Neural cell (in vitro differentiated cells): ENCODE data around the gene CLEC4M. TPM values are rescaled to one million over a fixed set of nuclear protein-coding genes. Genes with fewer than 3 reads are reported as not detected.
"Not testable (repeated sequence)": the region's sequence is repeated elsewhere in the genome, so short reads cannot be mapped to it uniquely, and the experiment has no call there.

Experiments
- H2AFZ ChIP-seq: fragments of 200-600, 300-800 bp; sonication (generic), shearing (Covaris generic); 2 replicates; pipeline ENCODE4 v1.6.0; 2014; ENCODE audit warnings: low read depth, mild to moderate bottlenecking, antibody characterized with exemption, low read length, moderate library complexity
- H3F3A ChIP-seq: fragments of 200-600 bp; shearing (Covaris generic); 2 replicates; pipeline ENCODE4 v1.6.1; 2016; ENCODE audit warnings: mild to moderate bottlenecking, moderate library complexity, mixed read lengths, antibody characterized with exemption, low read length; ENCODE audit not compliant: insufficient read depth, poor library complexity, severe bottlenecking
- H3K27ac ChIP-seq: fragments of 200-600, 300-800 bp; sonication (generic), shearing (Covaris generic); 2 replicates; pipeline ENCODE4 v1.5.1; 2014; ENCODE audit warnings: mild to moderate bottlenecking, low read length, moderate library complexity
- H3K27me3 ChIP-seq: fragments of 300-800, 200-600 bp; sonication (generic), shearing (Covaris generic); 2 replicates; pipeline ENCODE4 v1.6.0; 2014; ENCODE audit warnings: mild to moderate bottlenecking, low read depth, low read length, moderate library complexity; ENCODE audit not compliant: insufficient read depth
- H3K36me3 ChIP-seq: fragments of 300-800, 200-600 bp; sonication (generic), shearing (Covaris generic); 2 replicates; pipeline ENCODE4 v1.5.1; 2014; ENCODE audit warnings: mild to moderate bottlenecking, antibody characterized with exemption, low read length, moderate library complexity; ENCODE audit not compliant: insufficient read depth
- H3K4me2 ChIP-seq: fragments of 300-800, 200-600 bp; sonication (generic), shearing (Covaris generic); 2 replicates; pipeline ENCODE4 v1.6.0; 2014; ENCODE audit warnings: mild to moderate bottlenecking, low read length
- H3K4me3 ChIP-seq: fragments of 300-800, 200-600 bp; sonication (generic), shearing (Covaris generic); 2 replicates; pipeline ENCODE4 v1.5.1; 2014; ENCODE audit warnings: mild to moderate bottlenecking, low read length, moderate library complexity
- H3K79me2 ChIP-seq: fragments of 200-600 bp; shearing (Covaris generic); replicated peaks from 2 replicates; pipeline ENCODE4 v1.6.0; 2014; ENCODE audit warnings: mild to moderate bottlenecking, low read length, moderate library complexity; ENCODE audit not compliant: insufficient read depth
- H3K9ac ChIP-seq: fragments of 300-800, 200-600 bp; sonication (generic), shearing (Covaris generic); 2 replicates; pipeline ENCODE4 v1.6.1; 2016; ENCODE audit warnings: mild to moderate bottlenecking, low read length, mixed read lengths
- H3K9me2 ChIP-seq: fragments of 200-600 bp; shearing (Covaris generic); 2 replicates; pipeline ENCODE4 v1.6.1; 2016; ENCODE audit warnings: mild to moderate bottlenecking, low read length, mixed read lengths; ENCODE audit not compliant: insufficient read depth
- H3K9me3 ChIP-seq: fragments of 200-600, 300-800 bp; sonication (generic), shearing (Covaris generic); 2 replicates; pipeline ENCODE4 v1.6.1; 2016; ENCODE audit warnings: mild to moderate bottlenecking, mixed run types, low read length, moderate library complexity, mixed read lengths
- H4K20me1 ChIP-seq: fragments of 200-600 bp; shearing (Covaris generic); 2 replicates; pipeline ENCODE4 v1.6.1; 2016; ENCODE audit warnings: mild to moderate bottlenecking, mixed run types; ENCODE audit not compliant: insufficient read depth
- CTCF ChIP-seq: fragments of 450-650 bp; IDR thresholded peaks from 2 replicates; pipeline ENCODE4 v1.5.1; 2014; ENCODE audit warnings: antibody characterized with exemption, mild to moderate bottlenecking, moderate library complexity; ENCODE audit not compliant: poor library complexity, severe bottlenecking
- EP300 ChIP-seq: fragments of 450-650 bp; conservative IDR thresholded peaks from 2 replicates; pipeline ENCODE4 v1.6.1; 2014; ENCODE audit warnings: antibody characterized with exemption, mild to moderate bottlenecking, moderate library complexity; ENCODE audit not compliant: poor library complexity, severe bottlenecking
- EZH2 ChIP-seq: fragments of 200-600, 300-800 bp; shearing (Covaris generic), sonication (generic); IDR thresholded peaks from 2 replicates; pipeline ENCODE4 v1.6.1; 2014; ENCODE audit warnings: antibody characterized with exemption, low read length, borderline replicate concordance, mild to moderate bottlenecking; ENCODE audit not compliant: insufficient read depth, poor library complexity, severe bottlenecking
- MXI1 ChIP-seq: fragments of 450-650 bp; conservative IDR thresholded peaks from 2 replicates; pipeline ENCODE4 v1.6.1; 2014; ENCODE audit warnings: antibody characterized with exemption, mild to moderate bottlenecking; ENCODE audit not compliant: poor library complexity, severe bottlenecking
- POLR2AphosphoS5 ChIP-seq: IDR thresholded peaks from 2 replicates; pipeline ENCODE4 v1.6.1; 2012
- RAD21 ChIP-seq: fragments of 450-650 bp; conservative IDR thresholded peaks from 2 replicates; pipeline ENCODE4 v1.6.1; 2014; ENCODE audit warnings: antibody characterized with exemption, mild to moderate bottlenecking, moderate library complexity
- SMC3 ChIP-seq: fragments of 450-650 bp; conservative IDR thresholded peaks from 2 replicates; pipeline ENCODE4 v1.6.1; 2014; ENCODE audit warnings: antibody characterized with exemption, mild to moderate bottlenecking, moderate library complexity; ENCODE audit not compliant: poor library complexity
- TAF1 ChIP-seq: IDR thresholded peaks from 2 replicates; pipeline ENCODE4 v1.6.1; 2012; ENCODE audit warnings: low read depth
- polyA plus RNA-seq: library from polyadenylated mRNA; depleted of rRNA; stranded (reverse); fragments of >200 nt; gene quantifications from 2 replicates; pipeline ENCODE4 v1.2.3, GENCODE V29; 2014
- TF ChIP-seq, protein P1 (sequence below): IDR thresholded peaks from 2 replicates; pipeline ENCODE4 v1.6.1; 2012; ENCODE audit warnings: borderline replicate concordance

Gene CLEC4M
- polyA plus RNA-seq, 1 donor from 2014 or later: not detected

DNA sequence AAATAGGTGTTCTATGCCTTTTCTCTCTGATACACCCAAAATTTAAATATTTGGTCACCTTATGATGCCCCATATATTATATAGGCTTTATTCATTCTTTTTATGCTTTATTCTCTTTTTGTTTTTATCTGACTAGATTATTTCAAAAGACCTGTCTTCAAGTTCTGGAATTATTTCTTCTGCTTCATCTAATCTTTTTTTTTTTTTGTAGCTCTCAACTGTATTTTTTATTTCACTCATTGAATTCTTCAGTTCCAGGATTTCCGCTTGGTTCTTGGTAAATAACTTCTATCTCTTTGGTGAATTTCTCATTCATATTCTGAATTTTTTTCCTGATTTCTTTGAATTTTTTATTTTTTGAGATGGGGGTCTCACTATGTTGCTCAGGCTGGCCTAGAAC is 3.9 kb upstream of the CLEC4M start:
- Histone ChIP-seq H3F3A (no peaks in the 10 kb centered on the region), H3K79me2 (no peaks in the 10 kb centered on the region), H3K9me3 (peaks cover 2% of the 10 kb centered on the region), H3K36me3 (no peaks in the 10 kb centered on the region), H3K27ac (no peak overlapping the region), H3K27me3 (no peaks in the 10 kb centered on the region), H3K9me2 (no peaks in the 10 kb centered on the region), H3K4me3 (no peak overlapping the region), H3K4me2 (no peak overlapping the region), H4K20me1 (no peaks in the 10 kb centered on the region), H2AFZ (no peak overlapping the region), H3K9ac (no peak overlapping the region)
- TF ChIP-seq EP300: no peak
- TF ChIP-seq TAF1: no peak
- TF ChIP-seq RAD21: no peak
- no peak for TF ChIP-seq MXI1
- TF ChIP-seq, protein P1, sequence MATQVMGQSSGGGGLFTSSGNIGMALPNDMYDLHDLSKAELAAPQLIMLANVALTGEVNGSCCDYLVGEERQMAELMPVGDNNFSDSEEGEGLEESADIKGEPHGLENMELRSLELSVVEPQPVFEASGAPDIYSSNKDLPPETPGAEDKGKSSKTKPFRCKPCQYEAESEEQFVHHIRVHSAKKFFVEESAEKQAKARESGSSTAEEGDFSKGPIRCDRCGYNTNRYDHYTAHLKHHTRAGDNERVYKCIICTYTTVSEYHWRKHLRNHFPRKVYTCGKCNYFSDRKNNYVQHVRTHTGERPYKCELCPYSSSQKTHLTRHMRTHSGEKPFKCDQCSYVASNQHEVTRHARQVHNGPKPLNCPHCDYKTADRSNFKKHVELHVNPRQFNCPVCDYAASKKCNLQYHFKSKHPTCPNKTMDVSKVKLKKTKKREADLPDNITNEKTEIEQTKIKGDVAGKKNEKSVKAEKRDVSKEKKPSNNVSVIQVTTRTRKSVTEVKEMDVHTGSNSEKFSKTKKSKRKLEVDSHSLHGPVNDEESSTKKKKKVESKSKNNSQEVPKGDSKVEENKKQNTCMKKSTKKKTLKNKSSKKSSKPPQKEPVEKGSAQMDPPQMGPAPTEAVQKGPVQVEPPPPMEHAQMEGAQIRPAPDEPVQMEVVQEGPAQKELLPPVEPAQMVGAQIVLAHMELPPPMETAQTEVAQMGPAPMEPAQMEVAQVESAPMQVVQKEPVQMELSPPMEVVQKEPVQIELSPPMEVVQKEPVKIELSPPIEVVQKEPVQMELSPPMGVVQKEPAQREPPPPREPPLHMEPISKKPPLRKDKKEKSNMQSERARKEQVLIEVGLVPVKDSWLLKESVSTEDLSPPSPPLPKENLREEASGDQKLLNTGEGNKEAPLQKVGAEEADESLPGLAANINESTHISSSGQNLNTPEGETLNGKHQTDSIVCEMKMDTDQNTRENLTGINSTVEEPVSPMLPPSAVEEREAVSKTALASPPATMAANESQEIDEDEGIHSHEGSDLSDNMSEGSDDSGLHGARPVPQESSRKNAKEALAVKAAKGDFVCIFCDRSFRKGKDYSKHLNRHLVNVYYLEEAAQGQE: no peak
- TF ChIP-seq POLR2AphosphoS5: no peak
- TF ChIP-seq SMC3: no peak
- no peak for TF ChIP-seq CTCF
- TF ChIP-seq EZH2: no peak

GRCh38 chr19:7763696-7764095 is 653 bp downstream of the CLEC4M start:
- Histone ChIP-seq H3K27me3 (no peaks in the 10 kb centered on the region), H3K4me3 (no peak overlapping the region), H3K27ac (no peak overlapping the region), H3K9me2 (no peaks in the 10 kb centered on the region), H2AFZ (no peak overlapping the region), H3K36me3 (no peaks in the 10 kb centered on the region), H3K79me2 (no peaks in the 10 kb centered on the region), H3F3A (no peaks in the 10 kb centered on the region), H3K9me3 (peaks cover 2% of the 10 kb centered on the region), H3K9ac (no peak overlapping the region), H4K20me1 (no peaks in the 10 kb centered on the region), H3K4me2 (no peak overlapping the region)
- TF ChIP-seq, protein P1: no peak
- TF ChIP-seq SMC3 (no peak), TAF1 (no peak), EP300 (no peak), CTCF (no peak), RAD21 (no peak), MXI1 (no peak), EZH2 (no peak), POLR2AphosphoS5 (no peak)

DNA sequence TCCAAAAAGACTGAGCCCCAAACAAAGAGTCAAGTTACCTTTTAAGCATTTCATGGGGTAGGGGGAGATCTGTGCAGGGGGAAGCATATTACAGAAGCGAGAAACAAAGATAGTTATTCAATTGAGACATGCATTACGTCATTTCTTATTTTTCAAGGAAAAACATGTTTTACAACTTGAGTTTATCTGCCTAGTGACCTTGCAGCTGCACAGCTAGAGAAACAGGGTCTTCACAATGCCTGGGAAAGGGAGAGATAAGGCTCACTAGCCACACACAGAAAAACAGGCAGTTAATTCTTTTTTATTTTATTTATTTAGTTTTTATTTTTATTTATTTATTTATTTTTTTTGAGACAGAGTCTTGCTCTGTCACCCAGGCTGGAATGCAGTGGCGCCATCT is 1.1 kb downstream of the CLEC4M start:
- not testable (repeated sequence) for H3F3A ChIP-seq, H3K79me2 ChIP-seq, H3K27ac ChIP-seq, H3K4me2 ChIP-seq, H3K9ac ChIP-seq, H3K36me3 ChIP-seq, H2AFZ ChIP-seq, H3K9me2 ChIP-seq, H3K9me3 ChIP-seq, H3K27me3 ChIP-seq, H4K20me1 ChIP-seq, H3K4me3 ChIP-seq
